Measurements from ENCODE around the gene TBC1D1.

Gene TBC1D1

DNA sequence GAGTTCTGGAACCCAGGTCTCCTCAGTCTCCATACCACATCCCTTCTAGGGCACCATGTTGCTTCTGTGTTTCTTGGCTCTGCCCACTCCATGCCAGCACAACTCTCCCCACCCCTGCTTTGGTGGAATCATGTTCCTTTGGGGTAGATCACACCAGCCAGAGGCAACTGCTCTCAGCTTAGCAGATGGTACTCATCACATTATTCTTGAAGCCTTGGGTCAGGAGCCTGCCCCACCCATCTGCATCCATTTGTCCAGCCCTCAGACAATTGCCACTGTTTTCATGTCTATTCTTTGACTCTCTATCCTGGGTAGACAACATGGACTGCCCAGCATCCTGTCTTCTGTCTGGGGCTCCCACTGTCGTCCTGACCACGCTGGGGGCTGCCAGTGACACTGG lies 216.9 kb downstream of the TBC1D1 start:
- no peak overlapping the region for H3K27ac ChIP-seq (ENCODE audit: low read depth, low read length)
- H3K79me2 ChIP-seq (ENCODE audit: control insufficient read depth, low read length): peaks cover 8% of the 10 kb centered on the region; the same call in 1 of the 2 replicates
- peaks cover 88% of the 10 kb centered on the region for H3K36me3 ChIP-seq (ENCODE audit: control insufficient read depth, low read length)
- no peak for TF ChIP-seq EZH2phosphoT487 (IDR thresholded peaks at IDR 0.05; ENCODE audit: borderline replicate concordance, low read length)
- TF ChIP-seq, protein P1, sequence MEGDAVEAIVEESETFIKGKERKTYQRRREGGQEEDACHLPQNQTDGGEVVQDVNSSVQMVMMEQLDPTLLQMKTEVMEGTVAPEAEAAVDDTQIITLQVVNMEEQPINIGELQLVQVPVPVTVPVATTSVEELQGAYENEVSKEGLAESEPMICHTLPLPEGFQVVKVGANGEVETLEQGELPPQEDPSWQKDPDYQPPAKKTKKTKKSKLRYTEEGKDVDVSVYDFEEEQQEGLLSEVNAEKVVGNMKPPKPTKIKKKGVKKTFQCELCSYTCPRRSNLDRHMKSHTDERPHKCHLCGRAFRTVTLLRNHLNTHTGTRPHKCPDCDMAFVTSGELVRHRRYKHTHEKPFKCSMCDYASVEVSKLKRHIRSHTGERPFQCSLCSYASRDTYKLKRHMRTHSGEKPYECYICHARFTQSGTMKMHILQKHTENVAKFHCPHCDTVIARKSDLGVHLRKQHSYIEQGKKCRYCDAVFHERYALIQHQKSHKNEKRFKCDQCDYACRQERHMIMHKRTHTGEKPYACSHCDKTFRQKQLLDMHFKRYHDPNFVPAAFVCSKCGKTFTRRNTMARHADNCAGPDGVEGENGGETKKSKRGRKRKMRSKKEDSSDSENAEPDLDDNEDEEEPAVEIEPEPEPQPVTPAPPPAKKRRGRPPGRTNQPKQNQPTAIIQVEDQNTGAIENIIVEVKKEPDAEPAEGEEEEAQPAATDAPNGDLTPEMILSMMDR (IDR thresholded peaks at IDR 0.05; ENCODE audit: low read depth, low read length, poor library complexity, severe bottlenecking): no peak
- no peak overlapping the region for H3K4me2 ChIP-seq (ENCODE audit: low read length)
- 0 out of 2 replicates have a peak, but pooled peaks cover 11% of the 10 kb centered on the region for H4K20me1 ChIP-seq (ENCODE audit: control insufficient read depth, insufficient read depth, low read depth, low read length)
- H3K4me1 ChIP-seq (ENCODE audit: control insufficient read depth, low read length): no peaks in the 10 kb centered on the region
- no peak overlapping the region for H3K4me3 ChIP-seq (ENCODE audit: low read length)
- no peaks in the 10 kb centered on the region for H3K9me2 ChIP-seq (replicated peaks; ENCODE audit: control insufficient read depth, low read length)
- H3F3A ChIP-seq (ENCODE audit: control insufficient read depth, insufficient read depth): no peaks in the 10 kb centered on the region
- no peaks in the 10 kb centered on the region for H3K9me3 ChIP-seq (ENCODE audit: control insufficient read depth, insufficient read depth, low read length)
- no peaks in the 10 kb centered on the region for H3K27me3 ChIP-seq (ENCODE audit: control insufficient read depth, low read length)

DNA sequence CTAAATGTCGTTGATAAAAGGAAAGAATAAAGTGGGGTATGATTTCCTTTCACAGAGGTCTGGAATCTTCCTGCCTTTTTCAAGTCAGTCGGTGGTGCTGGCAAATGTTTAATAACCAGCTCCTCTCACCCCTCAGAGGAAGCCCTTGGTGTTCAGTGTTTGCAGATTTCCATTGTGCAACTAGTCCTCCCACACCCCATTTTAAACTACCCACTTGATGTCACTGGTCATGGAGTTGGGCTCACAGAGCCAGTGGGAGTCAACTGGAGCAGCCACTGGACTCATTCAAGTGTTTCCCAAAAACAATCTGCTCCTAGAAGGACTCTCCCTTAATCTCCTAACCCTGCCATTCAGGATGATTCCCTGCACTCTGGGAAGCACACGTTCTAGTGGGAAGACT lies 218.5 kb downstream of the TBC1D1 start:
- TF ChIP-seq EZH2phosphoT487 (IDR thresholded peaks at IDR 0.05; ENCODE audit: borderline replicate concordance, low read length): no peak
- TF ChIP-seq, protein P1 (IDR thresholded peaks at IDR 0.05; ENCODE audit: low read depth, low read length, poor library complexity, severe bottlenecking): no peak

DNA sequence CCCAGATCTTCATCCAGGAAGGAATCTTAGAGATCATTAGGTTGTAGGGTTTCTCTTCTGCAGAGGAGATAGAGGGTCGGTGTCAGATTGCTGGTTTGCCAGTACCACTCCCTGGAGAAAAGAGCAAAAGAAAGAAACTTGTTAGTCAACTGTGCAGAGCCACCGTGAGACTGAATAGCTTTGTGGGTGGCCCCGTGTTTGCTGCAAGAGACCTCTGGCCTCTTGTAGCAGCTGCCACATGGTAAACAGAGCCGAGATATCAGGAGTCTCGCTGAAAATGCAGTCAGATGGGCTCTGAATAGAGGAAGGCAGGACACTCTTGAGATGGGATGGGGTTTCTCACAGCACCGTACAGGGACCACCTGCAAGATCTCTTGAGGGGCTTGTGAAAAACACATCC lies 219.0 kb downstream of the TBC1D1 start:
- Histone ChIP-seq H3K4me2 (ENCODE audit: low read length) (no peak overlapping the region), H3K9me3 (ENCODE audit: control insufficient read depth, insufficient read depth, low read length) (no peaks in the 10 kb centered on the region), H3K36me3 (ENCODE audit: control insufficient read depth, low read length) (peaks cover 97% of the 10 kb centered on the region), H3K79me2 (ENCODE audit: control insufficient read depth, low read length) (peaks cover 8% of the 10 kb centered on the region; the same call in 1 of the 2 replicates), H3K27me3 (ENCODE audit: control insufficient read depth, low read length) (no peaks in the 10 kb centered on the region), H3F3A (ENCODE audit: control insufficient read depth, insufficient read depth) (no peaks in the 10 kb centered on the region), H3K4me3 (ENCODE audit: low read length) (no peak overlapping the region), H3K4me1 (ENCODE audit: control insufficient read depth, low read length) (no peaks in the 10 kb centered on the region), H4K20me1 (ENCODE audit: control insufficient read depth, insufficient read depth, low read depth, low read length) (0 out of 2 replicates have a peak, but pooled peaks cover 11% of the 10 kb centered on the region), H3K27ac (ENCODE audit: low read depth, low read length) (no peak overlapping the region), H3K9me2 (replicated peaks; ENCODE audit: control insufficient read depth, low read length) (no peaks in the 10 kb centered on the region)
- TF ChIP-seq EZH2phosphoT487 (IDR thresholded peaks at IDR 0.05; ENCODE audit: borderline replicate concordance, low read length): no peak
- TF ChIP-seq, protein P1 (IDR thresholded peaks at IDR 0.05; ENCODE audit: low read depth, low read length, poor library complexity, severe bottlenecking): no peak

More for the DNA sequence above, 218.5 kb downstream of the TBC1D1 start:
- H3K4me1 ChIP-seq (ENCODE audit: control insufficient read depth, low read length): no peaks in the 10 kb centered on the region
- peaks cover 94% of the 10 kb centered on the region for H3K36me3 ChIP-seq (ENCODE audit: control insufficient read depth, low read length)
- no peaks in the 10 kb centered on the region for H3F3A ChIP-seq (ENCODE audit: control insufficient read depth, insufficient read depth)
- H3K79me2 ChIP-seq (ENCODE audit: control insufficient read depth, low read length): peaks cover 8% of the 10 kb centered on the region; the same call in 1 of the 2 replicates
- H3K4me3 ChIP-seq (ENCODE audit: low read length): no peak overlapping the region
- no peaks in the 10 kb centered on the region for H3K27me3 ChIP-seq (ENCODE audit: control insufficient read depth, low read length)
- H3K9me2 ChIP-seq (replicated peaks; ENCODE audit: control insufficient read depth, low read length): no peaks in the 10 kb centered on the region
- no peak overlapping the region for H3K4me2 ChIP-seq (ENCODE audit: low read length)
- 0 out of 2 replicates have a peak, but pooled peaks cover 11% of the 10 kb centered on the region for H4K20me1 ChIP-seq (ENCODE audit: control insufficient read depth, insufficient read depth, low read depth, low read length)
- no peak overlapping the region for H3K27ac ChIP-seq (ENCODE audit: low read depth, low read length)
- no peaks in the 10 kb centered on the region for H3K9me3 ChIP-seq (ENCODE audit: control insufficient read depth, insufficient read depth, low read length)

Data from DOHH2 (cell line).